ENCODE data around the gene KCNQ1. TPM values are rescaled to one million over a fixed set of nuclear protein-coding genes. Genes with fewer than 3 reads are reported as not detected.
A peak's percentile ranks its signal among the peaks of the same experiment; 100 is the strongest.

Gene KCNQ1
- total and polyA plus RNA-seq, 2 of the 13 experiments (the other 11 are each of a cell fraction or from before 2014, with no cell fraction given) = 0.02 to 0.08 TPM

DNA sequence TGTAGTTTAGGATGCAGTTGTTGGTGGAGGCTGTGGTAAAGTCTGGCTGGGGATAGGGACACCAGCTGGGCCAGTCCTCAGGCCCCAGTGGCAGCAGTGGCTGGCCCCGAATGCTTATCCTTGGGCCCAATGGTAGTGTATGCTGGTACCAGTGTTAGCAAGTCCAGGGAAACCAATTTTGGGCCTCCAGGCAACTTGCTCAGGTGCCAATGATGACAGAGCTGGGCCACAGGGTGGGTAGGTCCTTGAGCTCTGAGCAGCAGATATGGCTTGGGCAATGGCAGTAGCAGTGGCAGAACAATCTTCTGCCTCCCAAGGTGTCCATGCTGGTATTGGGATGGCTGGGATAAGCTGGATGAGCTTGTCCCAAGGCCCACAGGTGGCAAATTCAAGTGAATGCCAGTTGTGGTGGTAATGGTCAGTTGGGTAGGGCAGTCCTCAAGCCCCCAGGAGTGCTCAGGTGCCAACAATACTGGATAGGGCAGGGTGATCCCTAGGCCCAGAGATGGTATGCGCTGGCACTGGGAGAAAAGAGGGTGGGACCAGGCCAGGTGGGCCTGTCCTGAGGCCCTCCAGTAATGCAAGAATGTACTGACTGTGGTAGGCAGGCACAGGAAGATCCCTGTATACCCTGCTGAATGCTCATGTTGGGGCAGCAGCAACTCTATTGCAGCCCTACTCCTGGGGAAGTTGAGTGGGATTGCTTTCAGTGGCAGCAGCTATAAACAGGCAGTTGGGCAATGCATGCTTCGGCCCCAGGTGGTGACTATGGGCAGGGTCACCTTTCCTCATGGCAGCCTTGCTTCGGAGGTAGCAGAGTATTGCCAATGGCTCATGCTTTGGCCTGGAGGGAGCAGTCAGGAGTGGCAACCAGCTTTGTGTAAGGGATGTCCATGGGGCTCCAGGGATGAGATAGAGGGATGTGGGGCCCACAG lies 200.3 kb downstream of the KCNQ1 start (continued):
- peak; percentile 18; the same call in 1 of the 2 replicates for TF ChIP-seq ZNF574 (CRISPR knock-in tag; IDR thresholded peaks at IDR 0.05)
- 0 out of 2 replicates have a peak, but pooled peaks have one; percentile 27 for TF ChIP-seq ZNF124 (CRISPR knock-in tag; IDR thresholded peaks at IDR 0.05)
- 0 out of 2 replicates have a peak, but pooled peaks have one; percentile 4 for TF ChIP-seq SMYD3 (CRISPR knock-in tag; IDR thresholded peaks at IDR 0.05)
- no peak for TF ChIP-seq ZNF629 (CRISPR knock-in tag; conservative IDR thresholded peaks at IDR 0.05)
- no peak for TF ChIP-seq ZBTB26 (CRISPR knock-in tag; IDR thresholded peaks at IDR 0.05; ENCODE audit: borderline replicate concordance)
- TF ChIP-seq AGO2 (optimal IDR thresholded peaks at IDR 0.05; ENCODE audit: low read depth, low read length) = peak; percentile 69
- TF ChIP-seq ZNF598 (CRISPR knock-in tag; IDR thresholded peaks at IDR 0.05; ENCODE audit: borderline replicate concordance) = 0 out of 2 replicates have a peak, but pooled peaks have one; percentile 27
- no peak for TF ChIP-seq PBX3 (CRISPR knock-in tag; IDR thresholded peaks at IDR 0.05; ENCODE audit: borderline replicate concordance)
- TF ChIP-seq ZSCAN5A (CRISPR knock-in tag; IDR thresholded peaks at IDR 0.05; ENCODE audit: borderline replicate concordance) = no peak
- 0 out of 2 replicates have a peak, but pooled peaks have one; percentile 3 for TF ChIP-seq IRF2 (CRISPR knock-in tag; IDR thresholded peaks at IDR 0.05)
- peak; percentile 48 for TF ChIP-seq PAF1 (CRISPR knock-in tag; IDR thresholded peaks at IDR 0.05)
- peak; percentile 75; the same call in 1 of the 2 replicates for TF ChIP-seq SAFB2 (CRISPR knock-in tag; IDR thresholded peaks at IDR 0.05; ENCODE audit: borderline replicate concordance, low read depth)
- TF ChIP-seq AKAP8 (CRISPR knock-in tag; IDR thresholded peaks at IDR 0.05) = peak; percentile 26; the same call in 1 of the 2 replicates
- TF ChIP-seq ZBTB39 (CRISPR knock-in tag; IDR thresholded peaks at IDR 0.05) = 0 out of 2 replicates have a peak, but pooled peaks have one; percentile 35

Measured in HepG2 (cell line).